ENCODE results near the gene KRTAP5-9. TPM values are rescaled to one million over a fixed set of nuclear protein-coding genes. Genes with fewer than 3 reads are reported as not detected.

Gene KRTAP5-9
- total and polyA plus RNA-seq, 2 donors (not counting 3 experiments of a cell fraction or from before 2014, with no cell fraction given): 0.28 TPM; not detected in 1

DNA sequence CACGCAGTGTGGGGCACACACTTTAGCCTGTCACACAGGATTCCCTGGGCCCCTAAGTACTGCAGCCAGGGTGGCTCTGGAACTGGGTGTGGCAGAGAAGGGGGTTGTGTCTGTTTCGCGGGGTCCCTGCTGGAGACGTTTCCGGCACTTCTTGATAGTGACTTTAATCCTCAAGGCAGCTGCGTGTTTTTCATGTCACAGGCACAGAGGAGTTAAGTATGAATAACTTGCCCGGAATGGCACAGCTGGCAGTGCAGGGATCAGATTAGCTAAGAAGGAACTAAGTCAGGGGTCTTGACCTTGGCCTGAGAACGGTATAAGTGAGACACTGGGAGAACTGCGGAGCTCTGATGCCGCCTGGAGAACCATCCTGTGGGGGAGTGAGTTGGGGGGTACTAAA is 28.7 kb upstream of the KRTAP5-9 start:
- Histone ChIP-seq H3K9me1 (replicated peaks; ENCODE audit: control insufficient read depth, extremely low read depth, insufficient read depth, low read length) (no peaks in the 10 kb centered on the region), H3K4me3 (replicated peaks in 1 of 3; ENCODE audit: insufficient read depth in 1 of 3, low read depth in 1 of 3, low read length in 3 of 3) (no peak overlapping the region), H3K36me3 (ENCODE audit: control insufficient read depth in 2 of 2, extremely low read depth in 1 of 2, insufficient read depth in 2 of 2, low read length in 2 of 2) (no peaks in the 10 kb centered on the region), H3K27ac (ENCODE audit: insufficient read depth, low read depth, low read length) (no peak overlapping the region), H3K9me3 (replicated peaks; ENCODE audit: control insufficient read depth, insufficient read depth, low read length) (no peaks in the 10 kb centered on the region), H4K20me1 (replicated peaks; ENCODE audit: control insufficient read depth, extremely low read depth, insufficient read depth, low read length) (no peaks in the 10 kb centered on the region), H3K4me1 (ENCODE audit: control insufficient read depth, extremely low read depth, insufficient read depth, low read length) (no peaks in the 10 kb centered on the region), H3K79me2 (ENCODE audit: control insufficient read depth, insufficient read depth, low read length) (no peaks in the 10 kb centered on the region), H3K9ac (replicated peaks; ENCODE audit: extremely low read depth, insufficient read depth, low read length) (no peak overlapping the region), H2AFZ (ENCODE audit: low read depth, low read length) (no peak overlapping the region), H3K4me2 (ENCODE audit: insufficient read depth, low read length) (no peak overlapping the region), H3K27me3 (ENCODE audit: control insufficient read depth in 2 of 2, insufficient read depth in 2 of 2, low read length in 2 of 2) (no peaks in the 10 kb centered on the region)
- FAIRE-seq (no peak), DNase-seq (ENCODE audit: low read depth, low spot score) (no peak)
- BruUV-seq (replicated peaks): no TSS peak
- CTCF ChIA-PET: interaction anchor here (1.1 kb wide), 1 partner anchor 44 kb away, joined by 4 read pairs; no protein-coding TSS in a partner anchor
- dilution Hi-C loops (cut with MboI; ENCODE audit: extremely low pct_ligation_motif_present, low sequenced_read_pairs): no loop called here
- POLR2A ChIA-PET: no interaction called here
- intact Hi-C loops (cut with micrococcal nuclease): no loop called here
- TF ChIP-seq MYC (IDR thresholded peaks at IDR 0.05; ENCODE audit: low read depth, low read length) (no peak), EZH2 (IDR thresholded peaks at IDR 0.05; ENCODE audit: borderline replicate concordance, low read depth, low read length, severe bottlenecking) (no peak), JUN (IDR thresholded peaks at IDR 0.05; ENCODE audit: borderline replicate concordance, insufficient read depth, insufficient read length, low read depth) (no peak), FOS (IDR thresholded peaks at IDR 0.05; ENCODE audit: borderline replicate concordance, insufficient read depth, low read length) (no peak), POLR2AphosphoS5 (IDR thresholded peaks at IDR 0.05; ENCODE audit: insufficient read depth, low read depth, low read length) (no peak), POLR2A (IDR thresholded peaks at IDR 0.05; ENCODE audit: low read depth, low read length) (no peak), GATA2 (IDR thresholded peaks at IDR 0.05; ENCODE audit: insufficient read depth, insufficient read length, low read depth, low read length) (no peak)
- TF ChIP-seq, protein P1, sequence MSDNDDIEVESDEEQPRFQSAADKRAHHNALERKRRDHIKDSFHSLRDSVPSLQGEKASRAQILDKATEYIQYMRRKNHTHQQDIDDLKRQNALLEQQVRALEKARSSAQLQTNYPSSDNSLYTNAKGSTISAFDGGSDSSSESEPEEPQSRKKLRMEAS (IDR thresholded peaks at IDR 0.05; ENCODE audit: insufficient read depth, insufficient read length): no peak
